ENCODE results near the gene SMPD1.

The SMPD1 gene

DNA sequence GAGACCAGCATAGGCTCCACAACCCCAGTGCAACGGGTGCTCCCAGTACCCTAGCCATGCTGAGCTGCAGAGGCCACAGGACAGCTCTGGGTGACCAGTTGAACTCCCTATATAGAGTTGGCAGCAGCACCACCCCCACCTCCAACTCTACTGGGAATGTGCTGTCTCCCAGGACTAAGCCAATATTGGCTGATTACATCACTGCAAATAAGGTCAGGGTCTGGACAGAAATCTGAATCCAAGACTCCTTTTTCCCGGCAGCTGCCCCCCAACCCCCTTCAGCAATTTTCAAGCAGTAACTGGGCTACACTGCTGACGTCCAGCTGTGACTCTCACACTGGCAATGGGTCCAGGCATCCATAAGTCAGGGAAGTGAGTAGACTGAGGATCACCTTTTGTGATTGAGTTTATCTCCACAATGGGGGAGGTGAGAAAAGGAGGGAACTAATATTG is 50.7 kb downstream of the SMPD1 start, which contains the start of gene HPX:
HPX (minus strand) TSS at position 82 of the 453 bp plus-strand sequence; CDS start at position 58, 24 bp downstream.
- no peaks in the 10 kb centered on the region for H3K27me3 ChIP-seq (ENCODE audit: insufficient read depth, low read length, poor library complexity)

DNA sequence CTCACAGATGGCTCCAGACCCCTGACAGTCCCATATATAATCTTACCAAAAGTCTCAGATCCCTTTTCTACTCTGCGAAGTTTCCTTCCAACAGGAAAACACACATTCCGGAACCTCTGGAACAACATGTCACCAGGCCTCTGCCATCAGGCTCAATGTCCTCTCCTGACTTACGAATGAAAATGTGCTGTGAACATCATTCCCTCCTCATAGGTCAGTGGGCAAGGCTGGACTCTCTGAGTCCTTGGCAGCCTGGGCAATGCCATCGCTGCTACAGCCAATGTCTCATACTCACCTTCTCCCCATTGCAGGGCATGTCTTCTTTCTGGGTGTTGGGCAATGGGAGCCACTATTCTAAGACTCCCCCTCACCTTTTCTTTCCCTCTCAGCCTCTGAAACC is 52.2 kb downstream of the SMPD1 start:
- Histone ChIP-seq H3K4me3 (ENCODE audit: low read depth in 1 of 2, low read length in 2 of 2) (no peak overlapping the region), H3K4me2 (ENCODE audit: insufficient read depth, low read length) (no peak overlapping the region), H3K36me3 (ENCODE audit: insufficient read depth, low read length) (no peaks in the 10 kb centered on the region), H3K27me3 (ENCODE audit: insufficient read depth, low read length, poor library complexity) (no peaks in the 10 kb centered on the region), H3K4me1 (ENCODE audit: insufficient read depth, low read length) (0 out of 2 replicates have a peak, but pooled peaks cover 3% of the 10 kb centered on the region), H3K27ac (ENCODE audit: low read length) (no peak overlapping the region), H3K9ac (ENCODE audit: low read depth, low read length) (no peak overlapping the region), H3K79me2 (ENCODE audit: insufficient read depth, low read length) (no peaks in the 10 kb centered on the region), H3K9me3 (ENCODE audit: insufficient read depth, low read length, severe bottlenecking) (no peaks in the 10 kb centered on the region), H2AFZ (ENCODE audit: low read depth, low read length) (no peak overlapping the region), H4K20me1 (ENCODE audit: insufficient read depth, low read length) (no peaks in the 10 kb centered on the region)
- no peak for DNase-seq
- TF ChIP-seq EZH2 (IDR thresholded peaks at IDR 0.05; ENCODE audit: borderline replicate concordance, low read depth, low read length, severe bottlenecking) (no peak), CTCF (IDR thresholded peaks at IDR 0.05; ENCODE audit: borderline replicate concordance, extremely low read depth, low read length, poor library complexity, severe bottlenecking) (no peak)
- no peak for ATAC-seq (ENCODE audit: insufficient read depth, low read depth)

More for the DNA sequence above, 50.7 kb downstream of the SMPD1 start, which contains the start of gene HPX:
- Histone ChIP-seq H3K9me3 (ENCODE audit: insufficient read depth, low read length, severe bottlenecking) (no peaks in the 10 kb centered on the region), H3K36me3 (ENCODE audit: insufficient read depth, low read length) (no peaks in the 10 kb centered on the region), H3K4me1 (ENCODE audit: insufficient read depth, low read length) (0 out of 2 replicates have a peak, but pooled peaks cover 3% of the 10 kb centered on the region), H2AFZ (ENCODE audit: low read depth, low read length) (no peak within 1 kb of the TSS), H4K20me1 (ENCODE audit: insufficient read depth, low read length) (no peaks in the 10 kb centered on the region), H3K79me2 (ENCODE audit: insufficient read depth, low read length) (no peaks in the 10 kb centered on the region), H3K9ac (ENCODE audit: low read depth, low read length) (no peak within 1 kb of the TSS), H3K4me3 (ENCODE audit: low read depth in 1 of 2, low read length in 2 of 2) (no peak within 1 kb of the TSS), H3K27ac (ENCODE audit: low read length) (no peak within 1 kb of the TSS), H3K4me2 (ENCODE audit: insufficient read depth, low read length) (no peak within 1 kb of the TSS)
- DNase-seq (no peak), ATAC-seq (ENCODE audit: insufficient read depth, low read depth) (no peak)
- TF ChIP-seq EZH2 (IDR thresholded peaks at IDR 0.05; ENCODE audit: borderline replicate concordance, low read depth, low read length, severe bottlenecking) (no peak), CTCF (IDR thresholded peaks at IDR 0.05; ENCODE audit: borderline replicate concordance, extremely low read depth, low read length, poor library complexity, severe bottlenecking) (no peak)

GRCh38 chr11:6443269-6444003 is 53.2 kb downstream of the SMPD1 start:
- Histone ChIP-seq H3K27me3 (ENCODE audit: insufficient read depth, low read length, poor library complexity) (no peaks in the 10 kb centered on the region), H3K4me2 (ENCODE audit: insufficient read depth, low read length) (no peak overlapping the region), H3K4me1 (ENCODE audit: insufficient read depth, low read length) (0 out of 2 replicates have a peak, but pooled peaks cover 3% of the 10 kb centered on the region), H3K9ac (ENCODE audit: low read depth, low read length) (no peak overlapping the region), H3K79me2 (ENCODE audit: insufficient read depth, low read length) (no peaks in the 10 kb centered on the region), H2AFZ (ENCODE audit: low read depth, low read length) (no peak overlapping the region), H3K9me3 (ENCODE audit: insufficient read depth, low read length, severe bottlenecking) (no peaks in the 10 kb centered on the region), H3K27ac (ENCODE audit: low read length) (no peak overlapping the region), H3K36me3 (ENCODE audit: insufficient read depth, low read length) (no peaks in the 10 kb centered on the region), H4K20me1 (ENCODE audit: insufficient read depth, low read length) (no peaks in the 10 kb centered on the region), H3K4me3 (ENCODE audit: low read depth in 1 of 2, low read length in 2 of 2) (no peak overlapping the region)
- ATAC-seq (ENCODE audit: insufficient read depth, low read depth) (peak; percentile 94), DNase-seq (peak; percentile 67)
- TF ChIP-seq CTCF (IDR thresholded peaks at IDR 0.05; ENCODE audit: borderline replicate concordance, extremely low read depth, low read length, poor library complexity, severe bottlenecking) (peak; percentile 93), EZH2 (IDR thresholded peaks at IDR 0.05; ENCODE audit: borderline replicate concordance, low read depth, low read length, severe bottlenecking) (no peak)
